H9 (cell line): ENCODE results near the gene KRT6C. TPM values are rescaled to one million over a fixed set of nuclear protein-coding genes. Genes with fewer than 3 reads are reported as not detected.
A peak's percentile ranks its signal among the peaks of the same experiment; 100 is the strongest.

Source experiments
- DNase-seq: peaks from one replicate; pipeline ENCODE4 v3.0.0-alpha.2; 2017
- H2AFZ ChIP-seq: one replicate; pipeline ENCODE4 v1.6.1; 2013; ENCODE audit warnings: mild to moderate bottlenecking, low read length, control low read depth, moderate library complexity
- H2AK5ac ChIP-seq: 2 replicates; pipeline ENCODE4 v1.6.1; 2013; ENCODE audit warnings: low read length, control low read depth, mixed read lengths; ENCODE audit not compliant: insufficient read length
- H2BK120ac ChIP-seq: one replicate; pipeline ENCODE4 v1.6.1; 2013; ENCODE audit warnings: low read depth, mild to moderate bottlenecking, low read length, control low read depth, inconsistent platforms; ENCODE audit not compliant: poor library complexity, severe bottlenecking
- H2BK12ac ChIP-seq: 2 replicates; pipeline ENCODE4 v1.6.1; 2013; ENCODE audit warnings: low read length, control low read depth, mixed read lengths, low read depth; ENCODE audit not compliant: insufficient read length
- H2BK15ac ChIP-seq: 2 replicates; pipeline ENCODE4 v1.6.1; 2013; ENCODE audit warnings: low read depth, low read length, control low read depth
- H2BK20ac ChIP-seq: one replicate; pipeline ENCODE4 v1.6.1; 2013; ENCODE audit warnings: low read depth, mild to moderate bottlenecking, low read length, control low read depth, inconsistent platforms; ENCODE audit not compliant: poor library complexity, severe bottlenecking
- H2BK5ac ChIP-seq: 2 replicates; pipeline ENCODE4 v1.6.1; 2013; ENCODE audit warnings: low read length, control low read depth, mixed read lengths; ENCODE audit not compliant: insufficient read length
- H3K14ac ChIP-seq: 2 replicates; pipeline ENCODE4 v1.6.1; 2013; ENCODE audit warnings: low read length, control low read depth; ENCODE audit not compliant: insufficient read depth
- H3K18ac ChIP-seq: 2 replicates; pipeline ENCODE4 v1.6.1; 2013; ENCODE audit warnings: low read depth, mild to moderate bottlenecking, mixed read lengths, low read length, control low read depth; ENCODE audit not compliant: insufficient read length
- H3K23ac ChIP-seq: 2 replicates; pipeline ENCODE4 v1.6.1; 2013; ENCODE audit warnings: low read length, control low read depth, mixed read lengths, low read depth; ENCODE audit not compliant: insufficient read length
- H3K23me2 ChIP-seq: 2 replicates; pipeline ENCODE4 v1.6.1; 2013; ENCODE audit warnings: low read depth, mild to moderate bottlenecking, mixed read lengths, low read length, control low read depth; ENCODE audit not compliant: insufficient read length, poor library complexity, severe bottlenecking
- H3K27ac ChIP-seq: 2 replicates; pipeline ENCODE4 v1.5.1; 2013; ENCODE audit warnings: low read length, control low read depth, mixed read lengths, low read depth; ENCODE audit not compliant: insufficient read length
- H3K27me3 ChIP-seq: 2 replicates; pipeline ENCODE4 v1.6.1; 2013; ENCODE audit warnings: low read length, control low read depth, inconsistent platforms; ENCODE audit not compliant: insufficient read depth
- H3K4ac ChIP-seq: 2 replicates; pipeline ENCODE4 v1.6.1; 2013; ENCODE audit warnings: low read depth, mild to moderate bottlenecking, control low read depth, inconsistent platforms, low read length, moderate library complexity
- H3K4me1 ChIP-seq: 2 replicates; pipeline ENCODE4 v1.6.1; 2013; ENCODE audit warnings: low read length, control low read depth, inconsistent platforms; ENCODE audit not compliant: insufficient read depth
- H3K4me2 ChIP-seq: 2 replicates; pipeline ENCODE4 v1.6.1; 2013; ENCODE audit warnings: low read length, control low read depth, mixed read lengths; ENCODE audit not compliant: insufficient read length, insufficient read depth
- H3K56ac ChIP-seq: 2 replicates; pipeline ENCODE4 v1.6.1; 2013; ENCODE audit warnings: low read depth, mild to moderate bottlenecking, mixed read lengths, low read length, control low read depth; ENCODE audit not compliant: insufficient read length
- H3K79me1 ChIP-seq: 2 replicates; pipeline ENCODE4 v1.6.1; 2013; ENCODE audit warnings: low read depth, mild to moderate bottlenecking, moderate library complexity, low read length, control low read depth, inconsistent platforms; ENCODE audit not compliant: insufficient read depth, poor library complexity, severe bottlenecking
- H3K79me2 ChIP-seq: 2 replicates; pipeline ENCODE4 v1.6.1; 2013; ENCODE audit warnings: low read length, control low read depth, inconsistent platforms; ENCODE audit not compliant: insufficient read depth
- H3K9ac ChIP-seq: 2 replicates; pipeline ENCODE4 v1.6.1; 2013; ENCODE audit warnings: low read length, control low read depth, mixed read lengths; ENCODE audit not compliant: insufficient read length; ENCODE audit errors: extremely low read depth
- H3K9me3 ChIP-seq: one replicate; pipeline ENCODE4 v1.6.1; 2013; ENCODE audit warnings: low read depth, low read length, inconsistent platforms; ENCODE audit not compliant: control insufficient read depth
- H3T11ph ChIP-seq: one replicate; pipeline ENCODE4 v1.6.1; 2013; ENCODE audit warnings: mild to moderate bottlenecking, low read length, control low read depth, inconsistent platforms
- H4K20me1 ChIP-seq: one replicate; pipeline ENCODE4 v1.6.1; 2013; ENCODE audit not compliant: control insufficient read depth, insufficient read length, insufficient read depth
- H4K5ac ChIP-seq: 2 replicates; pipeline ENCODE4 v1.6.1; 2013; ENCODE audit warnings: low read depth, mild to moderate bottlenecking, mixed read lengths, low read length, control low read depth; ENCODE audit not compliant: insufficient read length
- H4K8ac ChIP-seq: replicated peaks from 2 replicates; pipeline ENCODE4 v1.6.1; 2013; ENCODE audit warnings: low read length, control low read depth, mixed read lengths, low read depth; ENCODE audit not compliant: insufficient read length
- H4K91ac ChIP-seq: 2 replicates; pipeline ENCODE4 v1.6.1; 2013; ENCODE audit warnings: low read depth, mild to moderate bottlenecking, moderate library complexity, mixed read lengths, low read length, control low read depth; ENCODE audit not compliant: insufficient read length
- H3K27ac Mint-ChIP-seq, 3 experiments: 2 replicates in 2 of 3; 3 replicates in 1 of 3; pipeline ENCODE4 v1.8.0; 2020 to 2021; ENCODE audit warnings: mixed read lengths in 3 of 3, mild to moderate bottlenecking in 1 of 3, moderate library complexity in 1 of 3
- H3K27me3 Mint-ChIP-seq: 2 replicates; pipeline ENCODE4 v1.8.0; 2021; ENCODE audit warnings: low read depth, mild to moderate bottlenecking, moderate library complexity, mixed read lengths
- H3K36me3 Mint-ChIP-seq, 3 experiments: 2 replicates in 2 of 3; 3 replicates in 1 of 3; pipeline ENCODE4 v1.8.0; 2020 to 2021; ENCODE audit warnings: low read depth in 3 of 3, mixed read lengths in 3 of 3; ENCODE audit not compliant: insufficient read depth in 1 of 3
- H3K4me1 Mint-ChIP-seq, 2 experiments: 2 replicates each; pipeline ENCODE4 v1.8.0; 2020; ENCODE audit warnings: mixed read lengths in 2 of 2
- H3K4me3 Mint-ChIP-seq, 2 experiments: 2 replicates in 1 of 2; 3 replicates in 1 of 2; pipeline ENCODE4 v1.8.0; 2020 to 2021; ENCODE audit warnings: mild to moderate bottlenecking in 2 of 2, mixed read lengths in 2 of 2, moderate library complexity in 1 of 2
- H3K9me3 Mint-ChIP-seq, 2 experiments: 2 replicates in 1 of 2; 3 replicates in 1 of 2; pipeline ENCODE4 v1.8.0; 2020; ENCODE audit warnings: mild to moderate bottlenecking in 2 of 2, mixed read lengths in 2 of 2, moderate library complexity in 1 of 2
- CTCF ChIP-seq: fragments of 200-600 bp; sonication (generic); conservative IDR thresholded peaks from 3 replicates; pipeline ENCODE4 v1.8.0; 2021; ENCODE audit warnings: antibody characterized with exemption, mild to moderate bottlenecking
- WGBS: extraction: QIAGEN DNeasy Blood & Tissue Kit; methylation state at CpG from one replicate; pipeline ENCODE4 v1.1.7; 2013; ENCODE audit warnings: missing lambda C conversion rate, low lambda C conversion rate, mixed read lengths; ENCODE audit not compliant: insufficient read length; ENCODE audit errors: extremely low coverage; 5-methylcytosine and 5-hydroxymethylcytosine counted together
- total RNA-seq: library from RNA; stranded (reverse); gene quantifications from 2 replicates; pipeline ENCODE4 v1.2.1, GENCODE V29; 2021

The KRT6C gene
- total RNA-seq, 1 experiment from 2014 or later, result not detected

GRCh38 chr12:52442600-52443061 is 31.0 kb downstream of the KRT6C start:
- H3K27ac Mint-ChIP-seq, result peak overlapping the region in 1 of 3 experiments; percentile 41; a peak in 2 of 7 replicates
- peaks cover 20 to 25% of the 10 kb centered on the region in 2 experiments for H3K4me1 Mint-ChIP-seq
- no peak overlapping the region for H3K27ac ChIP-seq

More at GRCh38 chr12:52442600-52443061, 31.0 kb downstream of the KRT6C start:
- Histone ChIP-seq H2AFZ (no peak overlapping the region), H4K91ac (no peak overlapping the region), H4K8ac (no peak overlapping the region), H3K4me1 (0 out of 2 replicates have a peak, but pooled peaks cover 2% of the 10 kb centered on the region), H3K56ac (no peak overlapping the region), H3K9me3 (no peaks in the 10 kb centered on the region), H3K14ac (no peak overlapping the region), H4K5ac (no peak overlapping the region), H2BK120ac (no peak overlapping the region), H3K4ac (no peak overlapping the region), H3K79me2 (no peaks in the 10 kb centered on the region), H3K9ac (no peak overlapping the region), H3T11ph (no peak overlapping the region), H3K4me2 (no peak overlapping the region), H2BK20ac (no peak overlapping the region), H2AK5ac (no peak overlapping the region), H4K20me1 (no peaks in the 10 kb centered on the region), H3K23me2 (no peaks in the 10 kb centered on the region), H3K23ac (no peak overlapping the region), H3K79me1 (no peaks in the 10 kb centered on the region), H3K18ac (no peak overlapping the region), H2BK15ac (no peak overlapping the region), H2BK5ac (no peak overlapping the region), H3K27me3 (no peaks in the 10 kb centered on the region), H2BK12ac (no peak overlapping the region)
- H3K27me3 Mint-ChIP-seq, result peaks cover 8% of the 10 kb centered on the region
- H3K36me3 Mint-ChIP-seq, result no peaks in the 10 kb centered on the region
- WGBS, result no CpG with 5 or more reads among the region's 6 CpGs
- peak; percentile 21; the same call in 1 of the 3 replicates for TF ChIP-seq CTCF
- H3K4me3 Mint-ChIP-seq, result 0 out of 5 replicates have a peak overlapping the region, but pooled peaks of 1 of the 2 experiments have one; percentile 0
- DNase-seq, result peak; percentile 83
- H3K9me3 Mint-ChIP-seq, result no peaks in the 10 kb centered on the region
